HG02885 (cell line): ENCODE data around the gene P2RX3.
"Not testable (repeated sequence)": the region's sequence is repeated elsewhere in the genome, so short reads cannot be mapped to it uniquely, and the experiment has no call there.

Source experiments
- ATAC-seq: cut with Tn5 transposase; IDR thresholded peaks from one replicate; pipeline ENCODE4 v1.9.1; 2021; ENCODE audit warnings: mild to moderate bottlenecking; ENCODE audit not compliant: unreplicated experiment, poor library complexity

Gene P2RX3

DNA sequence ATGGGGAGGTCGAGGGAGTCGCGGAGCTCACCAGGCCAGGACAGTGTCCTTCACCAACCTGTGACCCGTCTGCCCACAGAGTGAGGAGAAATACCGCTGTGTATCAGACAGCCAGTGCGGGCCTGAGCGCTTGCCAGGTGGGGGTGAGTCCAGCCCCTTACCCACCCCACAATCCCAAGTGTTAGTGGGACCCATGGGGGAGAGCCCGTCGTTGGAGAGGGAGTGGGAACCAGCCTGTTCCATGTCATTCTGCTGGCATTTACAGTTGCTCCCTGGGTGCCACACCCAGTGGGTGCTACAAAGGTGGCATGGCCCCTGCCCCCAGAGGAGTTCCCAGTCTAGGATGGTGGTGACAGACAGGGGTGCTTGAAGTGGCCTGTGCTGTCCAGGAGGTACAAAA, 9.2 kb downstream of the P2RX3 start:
- ATAC-seq = no peak

DNA sequence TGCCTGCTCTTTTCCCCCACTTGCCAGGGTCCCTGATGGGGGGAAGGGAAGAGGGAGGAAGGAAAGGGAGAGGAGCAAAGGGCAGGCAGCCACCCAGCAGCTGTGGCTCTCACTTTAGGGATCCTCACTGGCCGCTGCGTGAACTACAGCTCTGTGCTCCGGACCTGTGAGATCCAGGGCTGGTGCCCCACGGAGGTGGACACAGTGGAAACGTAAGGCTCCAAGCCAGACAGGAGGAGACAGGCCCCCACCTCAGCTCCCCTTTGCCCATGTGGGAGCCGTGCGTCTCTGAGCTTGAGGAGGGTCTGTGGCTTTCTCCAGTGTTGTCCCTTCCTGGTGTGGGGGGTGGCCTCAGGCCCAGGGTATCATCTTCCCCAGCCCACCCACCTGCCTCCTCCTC, 9.9 kb downstream of the P2RX3 start:
- no peak for ATAC-seq

DNA sequence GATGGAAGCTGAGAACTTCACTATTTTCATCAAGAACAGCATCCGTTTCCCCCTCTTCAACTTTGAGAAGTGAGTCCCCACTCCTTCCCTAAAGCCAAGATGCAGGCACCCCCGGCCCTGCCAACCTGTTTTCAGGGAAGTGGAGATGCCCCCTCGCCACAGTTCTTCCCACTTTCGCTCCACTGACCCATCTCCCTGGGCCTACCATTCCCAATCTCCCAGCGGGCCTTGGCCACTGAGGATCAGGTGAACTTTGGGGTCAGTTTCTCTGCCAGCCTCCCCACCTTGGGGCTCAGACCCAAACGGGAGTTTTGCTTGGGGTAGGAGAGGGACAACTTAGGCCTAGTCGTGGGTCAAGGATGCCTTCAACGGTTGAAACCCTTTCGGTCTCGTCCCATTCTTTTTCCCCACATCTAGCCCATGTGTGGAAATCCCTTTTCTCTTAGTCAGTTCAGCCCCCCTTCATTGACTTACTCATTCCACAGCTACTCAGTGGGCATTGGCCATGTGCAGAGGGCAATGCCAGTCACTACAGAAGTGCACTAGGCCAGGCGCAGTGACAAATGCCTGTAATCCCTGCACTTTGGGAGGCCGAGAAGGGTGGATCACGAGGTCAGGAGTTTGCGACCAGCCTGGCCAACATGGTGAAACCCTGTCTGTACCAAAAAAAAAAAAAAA, 10.6 kb downstream of the P2RX3 start:
- ATAC-seq = no peak

DNA sequence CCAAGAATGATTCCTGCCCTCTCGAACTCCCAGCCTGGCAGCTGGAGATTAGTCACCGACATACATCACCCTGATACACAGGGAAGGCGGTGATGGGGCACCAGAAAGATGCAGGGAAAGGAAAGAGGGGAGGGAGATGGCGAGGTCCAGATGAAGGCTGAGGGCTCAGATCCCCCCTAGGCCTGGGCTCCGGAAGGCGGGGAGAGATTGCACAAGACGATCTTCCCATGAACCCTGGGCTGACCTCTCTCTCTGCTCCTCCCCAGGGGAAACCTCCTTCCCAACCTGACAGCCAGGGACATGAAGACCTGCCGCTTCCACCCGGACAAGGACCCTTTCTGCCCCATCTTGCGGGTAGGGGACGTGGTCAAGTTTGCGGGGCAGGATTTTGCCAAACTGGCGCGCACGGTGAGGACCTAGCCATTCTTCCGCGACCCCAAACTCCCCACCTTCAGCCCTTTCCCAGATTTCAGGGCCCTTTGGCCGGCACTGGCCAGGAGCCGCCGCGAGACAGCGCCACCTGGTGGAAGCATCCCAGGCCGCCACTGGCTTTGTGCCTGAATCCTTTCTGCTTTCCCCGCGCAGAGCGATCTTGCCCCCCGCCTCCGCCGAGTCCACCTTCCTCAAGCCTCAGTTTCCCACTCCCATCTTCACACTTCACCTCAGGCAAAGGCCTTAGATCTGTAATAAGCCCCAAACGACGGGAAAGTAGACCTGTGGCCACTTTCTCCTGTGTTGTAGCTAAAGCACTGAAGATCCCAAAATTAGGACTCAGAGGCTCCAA, 11.5 kb downstream of the P2RX3 start:
- ATAC-seq = no peak

DNA sequence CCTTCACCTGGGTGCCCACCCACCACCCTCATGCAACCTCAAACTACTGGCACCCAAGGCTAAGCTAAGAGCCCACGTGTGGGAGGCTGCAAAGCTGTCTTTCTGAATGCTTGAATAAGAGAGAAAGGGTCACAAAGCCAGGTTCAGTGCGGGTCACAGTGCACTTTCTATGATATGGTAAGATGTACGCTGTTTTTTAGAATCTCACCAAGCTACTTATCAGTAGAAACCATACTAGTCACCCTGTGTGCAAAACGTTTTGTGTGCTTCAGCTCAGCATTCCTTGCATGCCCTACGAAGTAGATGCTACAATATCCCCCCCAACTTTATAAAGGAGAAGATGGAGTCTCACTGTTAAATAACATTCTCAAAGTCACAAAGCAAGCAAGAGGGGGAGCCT, 14.9 kb downstream of the P2RX3 start:
- ATAC-seq = no peak

DNA sequence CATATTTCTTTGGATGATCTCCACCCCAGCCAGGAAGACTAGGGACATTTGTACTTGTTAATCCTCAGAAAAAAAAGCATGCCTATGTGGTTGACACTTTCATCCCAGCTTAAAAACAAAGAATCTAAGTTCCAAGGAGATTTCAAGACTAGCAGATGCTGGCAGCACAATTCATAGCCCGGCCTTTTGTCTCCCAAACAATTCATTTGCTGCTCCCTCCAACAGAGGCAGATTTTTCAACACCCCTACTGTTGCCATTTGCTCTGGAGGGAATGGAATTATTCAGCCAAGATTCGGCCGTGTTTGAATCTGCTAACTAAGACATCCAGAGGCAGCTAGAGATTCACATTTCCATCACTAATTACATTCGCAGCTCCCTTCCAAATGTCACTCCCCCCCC, 15.3 kb downstream of the P2RX3 start:
- no peak for ATAC-seq

DNA sequence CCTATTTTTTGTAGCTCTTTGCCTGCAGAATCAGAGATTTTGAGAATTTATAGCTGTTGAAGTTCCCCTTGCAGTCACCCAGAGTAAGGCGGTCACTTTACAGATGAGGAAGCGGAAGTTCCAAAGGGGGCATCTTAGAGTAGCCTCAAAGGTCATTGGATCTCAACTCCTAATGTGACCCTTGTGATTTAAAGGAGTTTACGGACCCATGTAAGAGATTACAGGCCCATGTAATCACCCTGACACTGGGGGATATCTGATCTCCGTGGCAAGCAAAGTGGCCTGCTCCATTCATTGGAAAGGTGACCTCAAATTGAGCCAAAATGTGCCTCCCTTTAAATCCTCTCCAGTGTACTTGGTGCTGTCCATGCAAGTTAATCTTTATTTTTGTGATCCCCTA, 15.7 kb downstream of the P2RX3 start:
- no peak for ATAC-seq

DNA sequence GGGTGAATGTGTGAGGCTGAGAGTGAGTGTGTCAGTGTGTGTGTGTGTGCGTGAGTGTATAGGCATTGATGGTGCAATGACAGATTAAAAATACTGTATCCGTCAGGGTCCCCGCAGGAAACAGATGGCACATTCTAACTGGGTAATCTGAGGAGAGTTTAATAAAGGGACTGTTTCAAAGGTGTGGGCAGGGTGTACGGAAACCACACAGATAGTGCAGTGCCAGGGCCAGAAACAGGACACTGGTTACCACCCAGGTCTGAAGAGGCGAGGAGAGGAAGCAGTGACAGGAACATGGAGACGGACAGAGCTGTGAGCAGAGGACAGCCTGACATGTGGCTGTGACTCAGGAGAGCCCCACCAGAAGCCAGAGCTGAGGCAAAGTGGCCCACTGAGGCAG, 16.5 kb downstream of the P2RX3 start:
- no peak for ATAC-seq

DNA sequence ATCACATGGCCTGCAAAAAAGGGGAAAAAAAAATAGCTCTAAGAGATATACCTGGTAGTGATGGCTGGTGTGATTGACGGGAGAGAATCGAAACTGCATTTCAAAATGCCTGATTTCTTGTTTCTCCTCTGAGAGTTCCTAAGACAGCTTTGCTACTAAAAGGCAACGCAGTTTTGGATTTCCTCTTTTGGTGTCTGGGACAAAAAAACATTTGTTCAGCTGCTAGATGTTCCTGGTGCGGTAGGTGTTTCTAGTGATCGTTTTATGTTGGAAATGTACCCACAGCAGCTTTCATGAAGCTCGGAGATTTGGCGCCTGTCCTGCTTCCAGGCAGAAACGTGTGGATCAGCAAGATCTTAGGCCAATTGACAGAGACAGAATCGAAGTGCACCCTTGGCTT, 18.1 kb downstream of the P2RX3 start:
- ATAC-seq = no peak

DNA sequence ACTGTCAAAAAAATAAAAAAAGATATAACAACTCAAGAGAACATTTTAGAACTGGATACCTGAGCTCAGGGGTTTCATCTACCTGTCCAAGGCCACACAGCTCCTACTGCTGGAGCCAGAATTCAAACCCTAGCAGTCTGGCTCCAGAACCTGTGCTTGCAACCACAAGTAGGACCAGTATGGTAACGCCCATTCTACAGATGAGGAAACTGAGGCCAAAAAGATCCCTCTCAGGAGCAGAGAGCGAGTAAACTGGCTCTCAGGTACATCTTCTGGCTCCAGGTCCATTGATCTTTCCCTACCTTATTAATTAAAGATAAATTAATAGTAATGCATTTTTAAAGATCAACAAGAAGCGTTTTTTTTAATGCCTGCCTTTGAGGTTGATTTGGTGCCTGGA, 19.2 kb downstream of the P2RX3 start:
- no peak for ATAC-seq

DNA sequence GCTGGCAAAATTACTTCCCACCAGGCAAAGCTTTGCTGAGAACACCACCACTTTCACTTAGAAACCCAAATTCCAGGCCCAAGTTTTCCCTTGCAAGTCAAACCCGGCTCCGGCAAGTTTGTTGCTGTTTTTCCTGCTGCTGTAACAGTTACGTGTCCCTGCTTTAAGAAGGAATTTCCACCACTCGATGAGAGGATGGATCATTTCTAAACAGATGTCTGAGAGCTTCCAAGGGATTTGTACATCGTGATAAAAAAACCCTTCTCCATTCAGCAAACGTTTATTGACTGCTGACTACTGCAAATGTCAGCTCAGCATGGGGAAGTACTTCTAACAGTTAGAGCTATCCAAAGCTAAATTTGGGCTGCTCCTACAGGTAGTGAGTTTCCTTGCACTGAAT, 19.7 kb downstream of the P2RX3 start:
- ATAC-seq = no peak

DNA sequence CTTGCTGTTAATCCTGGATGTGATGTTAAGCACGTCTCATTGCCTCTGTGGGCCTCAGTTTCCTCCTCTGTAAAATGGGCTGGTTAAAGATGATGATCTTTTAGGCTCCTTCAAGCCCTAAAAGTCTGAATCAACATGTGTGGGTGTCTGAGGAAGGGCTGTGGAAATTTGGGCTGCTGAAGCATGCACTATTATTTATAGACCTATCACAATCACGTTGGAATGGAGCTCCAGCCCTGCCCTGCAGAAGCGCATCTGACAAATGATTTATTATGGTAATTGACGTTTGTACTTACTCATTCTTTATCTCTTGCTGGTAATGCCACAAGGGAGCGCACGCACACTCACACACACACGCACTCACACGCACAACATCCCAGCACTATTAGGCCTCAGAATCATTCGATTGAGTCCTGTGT, 20.4 kb downstream of the P2RX3 start:
- no peak for ATAC-seq

DNA sequence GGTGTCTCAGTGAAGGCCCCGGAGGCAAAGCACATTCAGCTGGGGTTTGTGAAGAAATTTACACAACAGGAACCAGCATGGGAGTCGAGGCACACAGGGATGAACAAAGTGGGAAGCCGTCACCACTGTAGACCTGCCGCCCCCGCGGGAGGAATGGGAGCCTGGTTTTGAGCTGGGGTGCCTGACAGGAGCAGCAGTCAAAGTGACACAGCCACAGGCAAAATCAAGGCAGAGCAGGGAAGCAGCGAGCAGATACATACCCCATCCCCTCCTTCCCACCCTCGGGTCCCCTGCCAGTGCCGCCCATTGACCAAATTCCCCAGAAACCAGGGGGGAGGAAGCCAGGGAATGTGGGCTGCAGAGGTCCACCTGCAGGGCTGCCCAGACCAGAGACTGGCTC, 20.8 kb downstream of the P2RX3 start:
- no peak for ATAC-seq

DNA sequence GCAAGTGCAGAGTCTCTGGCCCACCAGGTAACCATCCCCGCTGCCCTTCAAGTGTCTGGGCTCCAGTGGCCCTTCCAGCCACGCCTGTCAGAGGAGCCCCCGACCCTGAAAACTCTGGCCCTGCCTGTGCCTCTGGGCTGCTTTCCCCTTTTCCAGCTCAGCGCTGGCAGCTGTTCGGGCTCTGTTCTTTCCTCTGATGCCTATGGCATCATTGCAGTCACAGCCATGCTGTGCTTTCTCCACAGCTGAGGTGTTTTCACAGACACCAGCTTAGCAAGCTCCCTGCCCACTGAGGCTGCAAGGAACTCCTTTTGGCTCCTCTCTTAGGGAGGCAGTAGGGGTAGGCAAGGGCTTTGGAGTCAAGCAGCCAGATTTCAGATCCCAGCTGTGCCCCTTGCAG, 21.2 kb downstream of the P2RX3 start:
- ATAC-seq = no peak

DNA sequence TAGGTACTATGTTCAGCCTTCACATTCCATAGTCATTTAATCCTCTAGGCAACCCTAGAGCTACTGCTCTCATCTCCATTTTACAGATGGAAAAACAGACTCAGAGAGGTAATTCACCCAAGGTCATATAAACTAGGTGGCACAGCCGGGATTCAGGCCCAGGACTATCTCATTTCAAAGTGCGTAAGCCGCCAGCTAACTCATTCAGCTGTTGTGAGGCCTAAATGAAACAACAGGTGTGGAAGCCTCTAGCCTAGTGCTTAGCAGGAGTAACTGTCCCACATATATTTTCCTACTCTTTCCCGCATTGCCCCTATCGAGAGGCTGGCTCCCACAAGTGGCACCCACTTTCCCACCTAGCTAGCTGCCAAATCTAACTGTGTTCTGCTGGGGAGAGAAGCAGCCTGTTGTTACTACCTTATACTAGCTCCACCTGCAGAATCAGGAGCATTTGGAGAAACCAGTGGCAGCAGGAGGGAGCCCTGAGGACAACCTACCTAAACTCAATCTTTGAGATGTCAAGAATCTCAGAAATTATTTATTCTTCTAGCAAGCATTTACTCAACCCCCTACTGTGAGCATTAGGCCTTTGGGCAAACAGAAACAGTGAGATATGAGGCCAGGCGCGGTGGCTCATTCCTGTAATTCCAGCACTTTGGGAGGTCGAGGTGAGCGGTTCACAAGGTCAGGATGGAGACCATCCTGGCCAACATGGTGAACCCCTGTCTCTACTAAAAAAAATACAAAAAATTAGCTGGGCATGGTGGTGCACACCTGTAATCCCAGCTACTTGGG, 21.9 kb downstream of the P2RX3 start:
- no peak for ATAC-seq

DNA sequence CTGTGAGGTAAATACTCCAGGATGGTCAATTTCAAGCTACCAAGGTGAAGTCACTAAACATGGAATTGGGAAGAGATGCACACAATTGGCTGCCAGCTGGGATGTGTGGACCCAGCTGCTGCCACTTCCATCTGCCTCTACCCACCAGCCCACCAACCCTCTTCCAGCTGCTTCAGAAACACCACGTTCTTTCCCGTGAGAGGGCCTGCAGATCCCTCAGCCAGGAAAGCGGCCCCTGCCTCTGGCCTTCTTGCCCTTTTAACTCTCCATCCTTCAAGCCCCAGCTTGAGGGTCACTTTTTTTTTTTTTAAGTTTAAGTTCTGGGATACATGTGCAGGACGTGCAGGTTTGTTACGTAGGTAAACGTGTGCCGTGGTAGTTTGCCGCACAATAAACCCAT, 22.8 kb downstream of the P2RX3 start:
- no peak for ATAC-seq

DNA sequence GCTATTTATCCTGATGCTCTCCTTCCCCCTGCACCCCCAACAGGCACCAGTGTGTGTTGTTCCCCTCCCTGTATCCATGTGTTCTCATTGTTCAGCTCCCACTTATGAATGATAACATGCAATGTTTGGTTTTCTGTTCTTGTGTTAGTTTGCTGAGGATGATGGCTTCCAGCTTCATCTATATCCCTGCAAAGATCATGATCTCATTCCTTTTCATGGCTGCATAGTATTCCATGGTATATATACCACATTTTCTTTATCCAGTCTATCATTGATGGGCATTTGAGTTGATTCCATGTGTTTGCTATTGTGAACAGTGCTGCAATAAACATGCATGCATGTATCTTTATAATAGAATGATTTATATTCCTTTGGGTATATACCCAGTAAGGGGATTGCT, 23.3 kb downstream of the P2RX3 start:
- ATAC-seq = not testable (repeated sequence)

DNA sequence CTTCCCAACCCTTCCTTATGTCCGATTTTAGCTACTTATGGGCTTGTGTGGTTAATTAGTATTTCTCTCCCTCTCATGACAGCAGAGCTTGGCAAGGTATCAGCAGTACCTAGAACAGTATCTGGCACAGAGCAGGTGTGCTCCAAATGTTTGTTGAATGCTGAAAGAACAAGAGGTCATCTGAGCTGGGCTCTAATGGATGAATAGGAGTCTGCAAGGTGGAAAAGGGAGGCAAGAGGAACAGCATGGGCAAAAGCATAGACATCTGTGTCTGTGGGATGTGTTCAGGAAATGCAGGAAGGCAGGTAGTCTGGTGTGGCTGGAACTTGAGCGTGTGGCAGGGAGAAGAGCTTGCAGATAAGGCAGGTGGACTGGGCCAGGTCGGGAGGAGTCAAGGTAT, 23.8 kb downstream of the P2RX3 start:
- no peak for ATAC-seq

DNA sequence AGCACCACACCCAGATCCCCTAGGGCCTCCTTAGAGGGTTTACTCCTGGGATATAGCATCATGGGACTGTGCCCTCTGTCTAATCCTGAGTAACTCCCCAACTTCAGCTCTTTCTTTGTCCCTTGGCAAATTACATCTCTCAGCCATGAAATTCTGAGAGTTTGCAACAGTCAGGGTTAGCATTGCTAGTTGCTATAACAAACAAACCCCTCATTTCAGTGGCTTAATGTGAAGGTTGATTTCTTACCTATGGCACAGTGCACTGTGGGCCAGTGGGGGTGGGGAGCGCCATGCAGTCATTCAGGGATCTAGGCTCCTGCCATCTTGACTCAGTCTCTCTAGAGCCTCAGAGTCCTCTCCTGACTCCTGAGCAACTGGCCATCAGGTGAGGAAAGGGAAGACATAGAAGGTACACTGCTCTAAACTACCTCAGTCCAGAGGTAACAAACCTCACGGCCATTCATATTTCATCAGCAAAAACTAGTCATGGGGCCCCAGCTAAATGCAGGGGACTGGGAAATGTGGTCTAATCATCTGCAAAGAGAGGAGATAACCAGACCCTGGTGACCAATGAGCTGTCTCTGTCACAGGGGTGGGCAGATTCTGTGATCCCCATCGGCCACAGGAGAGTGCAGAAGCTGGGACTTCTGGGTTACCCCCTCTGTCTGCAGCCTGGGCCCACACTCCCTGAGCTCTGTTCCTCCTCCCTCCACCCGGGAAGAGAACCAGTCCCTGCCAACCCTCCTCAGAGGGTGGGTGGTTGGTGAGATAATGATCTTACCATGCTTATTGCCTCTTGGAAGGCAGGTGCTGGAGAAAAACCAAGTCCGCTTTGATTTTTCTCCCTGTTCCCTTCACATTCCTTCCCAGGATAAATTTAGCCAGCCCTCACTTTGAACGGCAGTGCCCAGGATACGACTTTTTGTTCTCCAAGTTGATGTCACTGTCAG, 25.3 kb downstream of the P2RX3 start:
- ATAC-seq = no peak
